Natural killer cell (primary cell): ENCODE data around the gene EIF2B2. TPM values are rescaled to one million over a fixed set of nuclear protein-coding genes. Genes with fewer than 3 reads are reported as not detected.

Experiments
- ATAC-seq, 3 donors: fragments of 150-1000 bp in 2 of 3; fragments of 200-7000 bp in 1 of 3; cut with Tn5 transposase; 1 replicate in 1 of 3; 2 replicates in 2 of 3; pipeline ENCODE4 v1.10.0; 2021; ENCODE audit warnings: mild to moderate bottlenecking in 2 of 3, moderate library complexity in 2 of 3
- DNase-seq, 2 donors: peaks; one replicate each; pipeline versions ENCODE4 v3.0.0 to v3.0.0-alpha.2; 2013 to 2021; ENCODE audit warnings: mixed read lengths in 1 of 2
- H3K27ac ChIP-seq: one replicate; pipeline ENCODE4 v1.5.1; 2013; ENCODE audit warnings: mild to moderate bottlenecking, low read length
- H3K27me3 ChIP-seq: one replicate; pipeline ENCODE4 v1.6.1; 2013; ENCODE audit warnings: low read length; ENCODE audit not compliant: control insufficient read depth, insufficient read depth
- H3K36me3 ChIP-seq: one replicate; pipeline ENCODE4 v1.6.1; 2013; ENCODE audit warnings: low read length; ENCODE audit not compliant: control insufficient read depth, insufficient read depth
- H3K4me1 ChIP-seq: one replicate; pipeline ENCODE4 v1.6.1; 2013; ENCODE audit warnings: low read length; ENCODE audit not compliant: control insufficient read depth, insufficient read depth
- H3K4me3 ChIP-seq: one replicate; pipeline ENCODE4 v1.5.1; 2013; ENCODE audit warnings: low read length
- H3K9me3 ChIP-seq: one replicate; pipeline ENCODE4 v1.6.1; 2013; ENCODE audit warnings: low read length; ENCODE audit not compliant: control insufficient read depth, insufficient read depth
- H3K27ac Mint-ChIP-seq, 2 donors: one replicate each; pipeline ENCODE4 v1.8.0; 2022; ENCODE audit warnings: mild to moderate bottlenecking in 2 of 2, mixed read lengths in 2 of 2, moderate library complexity in 1 of 2
- H3K27me3 Mint-ChIP-seq, 2 donors: one replicate each; pipeline ENCODE4 v1.8.0; 2022; ENCODE audit warnings: low read depth in 2 of 2, mixed read lengths in 2 of 2
- H3K36me3 Mint-ChIP-seq: one replicate; pipeline ENCODE4 v1.8.0; 2022; ENCODE audit warnings: mixed read lengths
- H3K4me1 Mint-ChIP-seq, 2 donors: one replicate each; pipeline ENCODE4 v1.8.0; 2022; ENCODE audit warnings: mixed read lengths in 2 of 2
- H3K4me3 Mint-ChIP-seq: one replicate; pipeline ENCODE4 v1.8.0; 2022; ENCODE audit warnings: mild to moderate bottlenecking, moderate library complexity, mixed read lengths
- H3K9me3 Mint-ChIP-seq, 2 donors: one replicate each; pipeline ENCODE4 v1.8.0; 2022; ENCODE audit warnings: mixed read lengths in 2 of 2
- CTCF ChIP-seq: fragments of 200-600 bp; IDR thresholded peaks from one replicate; pipeline ENCODE4 v1.8.0; 2022; ENCODE audit warnings: antibody characterized with exemption
- WGBS: methylation state at CpG from one replicate; pipeline ENCODE4 v1.1.7; 2013; ENCODE audit warnings: missing lambda C conversion rate; ENCODE audit not compliant: insufficient coverage; 5-methylcytosine and 5-hydroxymethylcytosine counted together
- intact Hi-C: fragments of 100-400 bp; cut with micrococcal nuclease; formaldehyde crosslinking; loops from one replicate; pipeline ENCODE4 v1.14.2; 2022
- total RNA-seq, 4 donors: library from RNA; stranded (reverse); fragments of 120-200 nt in 1 of 4; gene quantifications; one replicate each; pipeline versions ENCODE4 v1.2.3 to v1.2.4, GENCODE V29; 2013 to 2022

Gene EIF2B2
- total RNA-seq, 3 donors from 2014 or later (not counting 1 experiment from before 2014, with no cell fraction given) = 22.2 to 45.1 (median 31.2) TPM

- ATAC-seq = no peak
Observed at GRCh38 chr14:75054421-75054820, 51.7 kb downstream of the EIF2B2 start.

GRCh38 chr14:75059642-75060041 is 56.9 kb downstream of the EIF2B2 start:
- no peak overlapping the region for H3K27ac ChIP-seq
- H3K4me3 Mint-ChIP-seq = no peak overlapping the region
- H3K4me3 ChIP-seq = no peak overlapping the region
- no peaks in the 10 kb centered on the region for H3K36me3 ChIP-seq
- H3K27me3 Mint-ChIP-seq = no peaks in the 10 kb centered on the region
- 80% methylated on average over 1 of the region's 2 CpGs for WGBS
- no peaks in the 10 kb centered on the region for H3K9me3 Mint-ChIP-seq
- H3K9me3 ChIP-seq = no peaks in the 10 kb centered on the region
- DNase-seq (no peak), ATAC-seq (no peak)
- TF ChIP-seq CTCF = no peak
- H3K4me1 Mint-ChIP-seq = peaks cover 18 to 22% of the 10 kb centered on the region in 2 donors
- H3K36me3 Mint-ChIP-seq = no peaks in the 10 kb centered on the region
- no peaks in the 10 kb centered on the region for H3K27me3 ChIP-seq
- peaks cover 13% of the 10 kb centered on the region for H3K4me1 ChIP-seq
- intact Hi-C loops = loop anchor here (5.0 kb wide), 1 partner anchor 57 kb away; the partner anchor contains the start of gene EIF2B2
- H3K27ac Mint-ChIP-seq = no peak overlapping the region

More at GRCh38 chr14:75054421-75054820, 51.7 kb downstream of the EIF2B2 start:
- H3K27me3 Mint-ChIP-seq = no peaks in the 10 kb centered on the region
- WGBS = 100% methylated on average over 1 of the region's 1 CpG
- no peak overlapping the region for H3K4me3 ChIP-seq
- no peak overlapping the region for H3K27ac Mint-ChIP-seq
- DNase-seq = no peak
- H3K27me3 ChIP-seq = no peaks in the 10 kb centered on the region
- H3K4me1 Mint-ChIP-seq = peaks cover 14 to 23% of the 10 kb centered on the region in 2 donors
- no peaks in the 10 kb centered on the region for H3K9me3 Mint-ChIP-seq
- no peak overlapping the region for H3K4me3 Mint-ChIP-seq
- TF ChIP-seq CTCF = no peak
- intact Hi-C loops = no loop called here
- H3K36me3 ChIP-seq = no peaks in the 10 kb centered on the region
- no peaks in the 10 kb centered on the region for H3K36me3 Mint-ChIP-seq
- no peak overlapping the region for H3K27ac ChIP-seq
- H3K9me3 ChIP-seq = no peaks in the 10 kb centered on the region
- H3K4me1 ChIP-seq = peaks cover 8% of the 10 kb centered on the region

- H3K36me3 ChIP-seq = no peaks in the 10 kb centered on the region
- no peak for TF ChIP-seq CTCF
- Mint-ChIP-seq H3K27ac (no peak overlapping the region), H3K9me3 (no peaks in the 10 kb centered on the region), H3K4me1 (peaks cover 18 to 22% of the 10 kb centered on the region in 2 donors), H3K27me3 (no peaks in the 10 kb centered on the region), H3K36me3 (no peaks in the 10 kb centered on the region), H3K4me3 (no peak overlapping the region)
- no peak overlapping the region for H3K27ac ChIP-seq
- WGBS = 50% methylated on average over 2 of the region's 2 CpGs
- DNase-seq (no peak), ATAC-seq (no peak)
- H3K4me3 ChIP-seq = no peak overlapping the region
- H3K4me1 ChIP-seq = peaks cover 13% of the 10 kb centered on the region
- no peaks in the 10 kb centered on the region for H3K9me3 ChIP-seq
- H3K27me3 ChIP-seq = no peaks in the 10 kb centered on the region
- intact Hi-C loops = loop anchor here (5.0 kb wide), 1 partner anchor 58 kb away; the partner anchor contains the start of gene EIF2B2
Observed at GRCh38 chr14:75060420-75060819, 57.7 kb downstream of the EIF2B2 start.

Other genes with a start within 250 kb of the EIF2B2 start
- 100 to 1,000 TPM in 1 of 3 donors, 10 to 100 TPM in 2; 86.1 to 101 (median 93.3) TPM for gene YLPM1, start 239.6 kb upstream of the EIF2B2 start, total RNA-seq
- 1 to 10 TPM; 5.1 to 7.1 (median 5.7) TPM for gene PROX2, start 126.8 kb upstream of the EIF2B2 start, total RNA-seq
- 100 to 1,000 TPM; 161 to 180 (median 163) TPM for gene DLST, start 121.0 kb upstream of the EIF2B2 start, total RNA-seq
- 1 to 10 TPM; 1.9 to 7.9 (median 2.9) TPM for gene RPS6KL1, start 79.7 kb upstream of the EIF2B2 start, total RNA-seq
- gene PGF, start 47.3 kb upstream of the EIF2B2 start, total RNA-seq = under 1 TPM in 2 of 3 donors, not detected in 1; 0.33 to 0.34 TPM
- 10 to 100 TPM; 15.5 to 20.7 (median 19.1) TPM for gene MLH3, start 48.5 kb downstream of the EIF2B2 start, total RNA-seq
- 10 to 100 TPM; 13.3 to 17.4 (median 14.9) TPM for gene ACYP1, start 61.1 kb downstream of the EIF2B2 start, total RNA-seq
- gene ZC2HC1C, start 66.7 kb downstream of the EIF2B2 start, total RNA-seq = under 1 TPM in 1 of 3 donors, not detected in 2; 0.55 TPM
- gene NEK9, start 124.1 kb downstream of the EIF2B2 start, total RNA-seq = 10 to 100 TPM; 64.4 to 78.7 (median 74.4) TPM
- 100 to 1,000 TPM; 216 to 244 (median 231) TPM for gene TMED10, start 173.7 kb downstream of the EIF2B2 start, total RNA-seq